NK-92 treated with Interleukin-12 subunit alpha and Interleukin-12 subunit beta, amount 100 ng/mL, for 24 hours (cell line): Measurements from ENCODE around the gene MCM5.
"Not testable (repeated sequence)": the region's sequence is repeated elsewhere in the genome, so short reads cannot be mapped to it uniquely, and the experiment has no call there.

ENCODE experiments used
- DNase-seq: peaks from one replicate; lab custom pipeline; 2025; lab: John Stamatoyannopoulos, UW

Gene MCM5

DNA sequence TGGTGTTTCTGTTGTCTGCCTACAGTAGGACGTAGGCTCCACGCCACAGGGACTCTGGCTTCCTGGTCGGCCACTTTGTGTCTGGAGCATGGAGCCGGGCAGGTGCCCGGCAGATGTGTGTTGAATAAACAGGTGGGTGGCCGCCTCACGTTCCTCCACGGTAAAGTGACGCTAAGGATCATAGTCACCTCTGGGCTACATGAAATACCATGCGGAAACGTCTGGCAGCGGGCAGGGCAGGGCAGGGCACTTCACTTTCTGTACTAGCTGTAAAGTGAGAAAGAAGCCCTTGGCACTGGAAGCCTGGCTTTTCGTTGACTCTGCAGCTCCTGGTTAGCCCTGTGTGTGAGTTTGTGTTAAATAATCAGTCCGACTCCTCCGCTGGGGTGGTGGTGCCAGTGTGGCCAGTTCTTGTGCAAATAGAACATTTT, 52.4 kb downstream of the MCM5 start:
- DNase-seq, result no peak

DNA sequence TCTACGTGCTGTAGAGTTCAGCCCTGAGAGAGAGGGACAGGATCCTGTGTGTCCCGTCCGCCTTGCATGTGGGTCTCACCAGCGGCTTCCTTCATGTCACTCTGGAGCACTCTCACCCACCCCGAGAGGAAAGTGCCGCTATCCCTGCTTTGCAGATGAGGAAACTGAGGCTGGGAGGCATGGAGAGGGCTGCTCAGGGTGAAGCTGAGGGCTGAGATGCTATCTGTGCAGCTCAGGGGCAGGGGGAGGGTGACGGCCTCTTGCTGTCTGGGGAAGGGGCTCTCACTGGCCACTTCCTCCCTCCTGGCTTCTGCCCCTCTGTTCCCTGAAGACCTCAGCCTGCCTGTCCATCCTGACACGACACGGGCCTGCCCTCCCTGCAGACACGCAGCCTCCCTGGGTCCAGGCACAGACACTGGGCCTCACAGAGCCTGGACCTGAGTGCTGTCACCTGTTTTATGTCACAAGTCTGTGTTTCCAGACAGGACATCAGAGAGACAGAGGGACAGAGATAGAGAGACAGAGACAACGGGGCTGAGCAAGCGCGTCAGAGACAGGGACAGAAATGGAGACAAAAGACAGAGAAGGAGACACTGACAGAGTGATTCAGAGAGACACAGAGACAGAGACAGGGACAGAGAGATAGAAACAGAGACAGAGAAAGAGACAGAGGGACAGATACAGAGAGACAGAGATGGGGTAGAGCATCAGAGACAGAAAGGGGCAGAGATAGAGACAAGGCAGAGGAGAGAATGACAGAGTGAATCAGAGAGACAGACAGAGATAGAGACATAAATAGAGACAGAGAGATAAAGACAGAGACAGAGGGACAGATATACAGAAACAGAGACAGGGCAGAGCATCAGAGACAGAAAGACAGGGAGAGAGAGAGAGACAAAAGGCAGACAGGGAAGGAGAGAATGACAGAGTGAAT, 53.1 kb downstream of the MCM5 start:
- no peak for DNase-seq

- DNase-seq, result no peak
Observed at GRCh38 chr22:35454416-35455054, 54.6 kb downstream of the MCM5 start.

GRCh38 chr22:35455529-35455928, 55.6 kb downstream of the MCM5 start:
- DNase-seq, result no peak

- DNase-seq, result no peak
Observed at GRCh38 chr22:35456757-35457156, 56.8 kb downstream of the MCM5 start.

DNA sequence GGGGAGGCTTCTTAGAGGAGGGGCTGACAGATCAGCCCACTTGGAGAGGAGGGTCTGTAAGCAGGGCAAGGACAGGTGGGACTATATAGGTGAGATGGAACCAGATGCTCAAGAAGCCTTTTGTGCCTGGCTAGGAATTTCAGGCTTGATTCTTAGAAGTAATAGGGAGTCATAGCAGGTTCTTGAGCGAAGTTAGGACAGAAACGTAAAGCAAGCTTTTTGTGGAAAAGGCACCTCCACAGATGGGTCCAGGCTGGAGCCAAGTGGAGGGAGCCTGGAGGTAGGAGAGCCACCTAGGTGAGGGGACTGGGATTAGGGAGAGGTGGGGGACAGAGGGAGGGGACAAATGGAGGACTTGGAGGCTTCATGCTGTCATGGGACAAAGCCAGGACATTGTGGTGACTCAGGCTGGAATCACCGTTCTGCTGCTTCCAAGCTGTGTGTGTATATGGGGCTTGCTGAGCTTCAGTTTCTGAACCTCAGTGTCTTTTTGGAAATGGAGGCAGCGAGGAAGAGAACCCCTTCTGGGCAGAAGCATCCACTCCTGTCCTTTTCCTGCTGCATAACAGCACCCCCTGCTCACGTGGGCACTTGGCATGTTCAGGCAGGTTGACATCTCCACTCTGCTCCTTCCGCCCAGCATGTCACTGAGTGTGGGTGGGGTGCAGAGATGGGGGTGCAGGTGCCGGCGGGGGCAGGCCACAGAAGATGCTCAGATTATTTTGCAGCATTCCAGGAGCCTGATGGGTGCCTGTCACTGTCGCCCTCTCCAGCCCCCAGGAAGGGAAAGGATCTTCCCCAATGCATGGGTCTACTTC, 58.0 kb downstream of the MCM5 start:
- no peak for DNase-seq

DNA sequence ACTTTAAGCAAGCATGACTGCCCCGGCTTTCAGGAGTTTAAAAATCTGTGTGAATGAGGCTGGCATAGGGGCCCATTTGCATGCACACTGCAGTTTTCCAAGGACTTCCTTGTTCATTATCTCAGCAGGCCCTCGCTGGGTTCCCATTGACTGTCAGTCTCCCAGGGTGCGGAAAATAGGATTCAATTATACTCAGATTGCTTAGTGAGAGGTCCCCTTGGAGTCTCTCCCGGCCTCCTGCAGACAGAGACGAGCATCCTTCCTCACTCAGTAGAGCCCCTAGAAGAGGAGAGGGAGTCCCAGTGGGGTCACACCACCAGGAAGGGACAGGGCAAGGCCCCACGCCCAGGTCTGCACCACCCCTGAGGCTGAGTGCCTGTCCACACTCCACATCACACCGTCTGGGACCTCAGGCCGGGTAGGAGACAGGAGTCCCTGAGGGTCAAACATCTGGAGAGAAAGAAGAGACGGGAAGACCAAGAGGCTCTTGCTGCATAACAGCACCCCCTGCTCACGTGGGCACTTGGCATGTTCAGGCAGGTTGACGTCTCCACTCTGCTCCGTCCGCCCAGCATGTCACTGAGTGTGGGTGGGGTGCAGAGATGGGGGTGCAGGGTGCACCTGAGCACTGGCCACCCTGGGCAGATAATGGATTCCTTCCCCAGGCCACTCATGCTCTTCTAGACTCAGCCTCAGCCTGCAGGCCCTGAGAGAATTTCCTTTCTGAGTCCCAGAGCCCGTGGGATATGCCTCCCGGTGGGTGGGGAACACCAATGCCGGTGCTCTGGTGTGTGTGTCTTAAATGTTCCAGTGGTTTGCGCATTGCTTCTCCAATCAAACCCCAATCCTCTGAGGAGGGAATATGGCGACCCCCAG, 58.8 kb downstream of the MCM5 start:
- DNase-seq, result no peak

GRCh38 chr22:35459423-35459894, 59.5 kb downstream of the MCM5 start:
- DNase-seq, result no peak

- DNase-seq, result not testable (repeated sequence)
Observed at GRCh38 chr22:35459976-35460375, 60.0 kb downstream of the MCM5 start.

DNA sequence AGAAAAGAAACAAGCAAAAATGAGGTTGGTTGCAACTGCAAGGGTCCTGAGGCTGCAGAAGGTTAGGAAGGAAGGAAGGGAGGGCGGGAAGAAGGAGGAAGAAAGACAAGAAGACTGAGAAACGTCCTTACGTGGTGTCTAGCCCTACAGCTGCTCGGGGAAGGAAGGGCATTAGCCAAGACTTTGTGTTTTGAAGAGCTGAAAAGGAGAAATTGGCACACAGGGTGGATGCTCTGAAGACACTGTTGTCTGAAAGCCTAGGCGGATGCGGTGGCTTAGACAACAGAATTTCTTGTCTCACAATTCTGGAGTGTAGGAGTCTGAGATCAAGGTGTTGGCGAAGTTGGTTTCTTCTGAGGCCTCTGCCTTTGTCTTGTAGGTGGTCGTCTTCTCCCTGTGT, 60.7 kb downstream of the MCM5 start:
- no peak for DNase-seq

- DNase-seq, result no peak
Observed at GRCh38 chr22:35462498-35463230, 62.7 kb downstream of the MCM5 start.

GRCh38 chr22:35463231-35463933, 63.4 kb downstream of the MCM5 start:
- no peak for DNase-seq

DNA sequence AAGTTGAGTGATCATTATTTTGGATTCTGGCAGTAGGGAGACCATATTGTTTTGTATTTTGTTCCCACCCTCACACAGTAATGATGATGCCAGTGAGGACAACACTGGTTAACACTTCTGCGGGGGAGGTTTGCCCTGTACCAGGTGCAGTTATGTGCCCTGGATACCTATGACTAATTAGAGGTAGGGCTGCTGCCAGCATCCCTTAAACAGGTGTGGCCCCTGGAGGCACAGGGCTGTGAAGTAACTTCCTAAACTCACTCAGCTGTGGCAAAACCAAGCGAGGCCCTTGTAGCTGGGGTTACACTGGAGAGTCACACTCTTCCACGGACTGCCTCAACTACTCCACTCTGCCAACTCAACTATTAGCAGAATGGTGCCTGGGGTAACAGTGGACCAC, 64.5 kb downstream of the MCM5 start:
- DNase-seq, result no peak

DNA sequence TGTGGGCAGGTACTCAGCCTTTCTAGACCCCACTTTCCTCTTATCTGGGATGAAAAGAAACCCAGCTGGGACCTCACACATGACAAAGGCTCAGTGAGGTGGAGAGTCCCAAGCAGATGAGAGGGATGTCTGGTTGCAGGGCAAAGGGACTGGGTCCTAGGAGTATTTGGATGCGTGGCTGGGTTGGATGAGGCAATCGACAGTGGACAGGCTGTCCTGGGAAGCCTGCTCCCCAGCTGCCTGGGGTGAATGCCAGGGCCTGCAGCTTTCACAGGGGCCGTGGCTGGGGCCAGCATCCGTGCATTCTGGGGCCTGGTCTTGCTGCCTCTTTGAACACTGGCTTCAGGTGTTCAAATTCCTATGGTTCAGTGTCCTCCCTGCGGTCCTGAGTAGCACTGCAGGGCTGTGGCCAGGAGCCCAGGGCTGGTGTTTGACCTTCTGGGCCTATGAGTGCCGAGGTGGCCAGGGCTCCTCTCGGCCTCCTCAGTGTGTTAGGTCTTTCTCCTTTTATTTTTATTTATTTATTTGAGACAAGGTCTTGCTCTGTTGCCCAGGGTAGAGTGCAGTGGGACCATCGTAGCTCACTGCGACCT, 65.3 kb downstream of the MCM5 start:
- no peak for DNase-seq

DNA sequence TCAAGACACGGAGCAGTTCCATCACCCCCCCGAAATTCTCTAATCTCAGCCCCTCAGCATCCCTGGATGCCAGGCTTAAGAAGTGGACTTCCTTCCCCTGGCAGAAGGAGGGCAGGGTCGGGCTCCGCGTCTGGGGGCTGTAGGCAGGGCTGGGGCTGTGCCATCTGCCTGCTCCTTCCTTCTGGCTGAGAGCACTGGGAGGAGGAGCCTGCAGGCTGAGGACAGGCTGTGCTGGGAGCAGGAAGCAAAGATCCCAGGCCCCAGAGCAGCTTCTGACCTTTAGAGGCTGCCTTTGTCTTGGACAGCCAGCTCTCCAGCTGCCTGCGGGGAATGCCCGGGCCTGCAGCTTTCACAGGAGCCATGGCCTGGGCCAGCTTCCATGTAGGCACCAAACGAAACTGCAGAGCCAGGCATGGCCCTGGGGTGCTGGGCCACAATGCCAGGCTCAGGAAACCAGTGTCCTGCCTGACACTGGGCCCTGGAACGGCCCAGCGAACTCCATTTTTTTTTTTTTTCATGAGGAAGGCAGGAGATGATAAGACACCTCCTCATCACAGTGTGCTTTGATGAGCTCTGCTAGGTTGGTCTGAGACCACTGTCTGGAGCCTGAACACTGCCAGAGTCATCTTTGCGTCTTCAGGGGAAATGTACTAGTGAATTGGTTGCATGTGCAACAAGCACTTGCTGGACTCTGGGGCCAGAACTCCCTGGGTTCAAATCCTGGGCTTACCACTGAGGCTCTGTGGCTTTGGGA, 67.9 kb downstream of the MCM5 start:
- no peak for DNase-seq

GRCh38 chr22:35470903-35471321, 71.0 kb downstream of the MCM5 start:
- DNase-seq, result no peak

- not testable (repeated sequence) for DNase-seq
Observed at GRCh38 chr22:35471566-35471965, 71.6 kb downstream of the MCM5 start.

GRCh38 chr22:35472488-35472887, 72.5 kb downstream of the MCM5 start:
- no peak for DNase-seq

GRCh38 chr22:35473971-35474370, 74.0 kb downstream of the MCM5 start:
- no peak for DNase-seq
